HL-60 (cell line): Measurements from ENCODE around the gene FKRP.

Source experiments
- CTCF ChIP-seq: IDR thresholded peaks from one replicate; pipeline ENCODE4 v1.5.1; 2011; ENCODE audit warnings: low read length, control low read depth, inconsistent platforms; ENCODE audit not compliant: insufficient read depth
- GABPA ChIP-seq: IDR thresholded peaks from 2 replicates; pipeline ENCODE4 v1.6.1; 2012; ENCODE audit warnings: low read depth
- POLR2AphosphoS5 ChIP-seq: IDR thresholded peaks from 2 replicates; pipeline ENCODE4 v1.6.1; 2012; ENCODE audit warnings: low read depth
- REST ChIP-seq: IDR thresholded peaks from 2 replicates; pipeline ENCODE4 v1.6.1; 2012; ENCODE audit warnings: low read depth; ENCODE audit not compliant: insufficient replicate concordance
- SPI1 ChIP-seq: IDR thresholded peaks from 2 replicates; pipeline ENCODE4 v1.6.1; 2012; ENCODE audit warnings: low read depth, mild to moderate bottlenecking, borderline replicate concordance

- no peak for TF ChIP-seq CTCF
- TF ChIP-seq POLR2AphosphoS5: no peak
- no peak for TF ChIP-seq REST
- no peak for TF ChIP-seq GABPA
- TF ChIP-seq SPI1: no peak
Observed at GRCh38 chr19:46725859-46726393, 19.9 kb upstream of the FKRP start.
